Endothelial cell of umbilical vein (primary cell): ENCODE measurements around the gene COL18A1. TPM values are rescaled to one million over a fixed set of nuclear protein-coding genes. Genes with fewer than 3 reads are reported as not detected.

Experiments used
- BruUV-seq: library from RNA; stranded (reverse); fragments of 400-500 nt; replicated peaks from 2 replicates; lab custom pipeline; 2021; lab: Mats Ljungman, UMichigan
- CTCF ChIA-PET: fragments of 300-600, 350-600 bp; sonication (Branson Sonifier 250); formaldehyde crosslinking; loops from one replicate; lab custom pipeline; 2021; ENCODE audit warnings: antibody characterized with exemption, inconsistent platforms; lab: Charles Lee
- POLR2A ChIA-PET: fragments of 300-600, 350-600 bp; sonication (Branson Sonifier 250); formaldehyde crosslinking; loops from one replicate; lab custom pipeline; 2021; ENCODE audit warnings: antibody characterized with exemption, inconsistent platforms; lab: Charles Lee
- DNase-seq: peaks from one replicate; pipeline ENCODE4 v3.0.0-alpha.2; 2011; ENCODE audit warnings: low read depth, low spot score
- FAIRE-seq: peaks from 2 replicates; lab custom pipeline; 2011; peaks lifted over from hg19 to GRCh38; lab: Jason Lieb, UNC
- H2AFZ ChIP-seq: 2 replicates; pipeline ENCODE4 v1.6.0; 2012; ENCODE audit warnings: low read depth, low read length, control low read depth, inconsistent platforms
- H3K27ac ChIP-seq: 2 replicates; pipeline ENCODE4 v1.5.1; 2011; ENCODE audit warnings: low read depth, mild to moderate bottlenecking, control low read depth, low read length, moderate library complexity; ENCODE audit not compliant: insufficient read depth
- H3K27me3 ChIP-seq, 2 experiments: 2 replicates each; pipeline versions ENCODE4 v1.6.0 to v1.6.1; 2011; ENCODE audit warnings: low read length in 2 of 2, mixed read lengths in 1 of 2; ENCODE audit not compliant: control insufficient read depth in 2 of 2, insufficient read depth in 2 of 2
- H3K36me3 ChIP-seq, 2 experiments: 2 replicates in 1 of 2; 3 replicates in 1 of 2; pipeline ENCODE4 v1.5.1; 2011; ENCODE audit warnings: low read length in 2 of 2, mild to moderate bottlenecking in 1 of 2, moderate library complexity in 1 of 2; ENCODE audit not compliant: control insufficient read depth in 2 of 2, insufficient read depth in 2 of 2; ENCODE audit errors: extremely low read depth in 1 of 2
- H3K4me1 ChIP-seq: 3 replicates; pipeline ENCODE4 v1.5.1; 2011; ENCODE audit warnings: mild to moderate bottlenecking, low read length; ENCODE audit not compliant: control insufficient read depth, insufficient read depth; ENCODE audit errors: extremely low read depth
- H3K4me2 ChIP-seq: 2 replicates; pipeline ENCODE4 v1.6.1; 2011; ENCODE audit warnings: low read length, control low read depth, mixed read lengths; ENCODE audit not compliant: insufficient read depth
- H3K4me3 ChIP-seq, 3 experiments: fragments of 200-600 bp in 1 of 3; sonication (generic), shearing (Covaris generic) in 1 of 3; replicated peaks in 1 of 3; 2 replicates each; pipeline ENCODE4 v1.5.1; 2011 to 2016; ENCODE audit warnings: control low read depth in 3 of 3, low read length in 3 of 3, mild to moderate bottlenecking in 2 of 3, inconsistent platforms in 1 of 3, low read depth in 1 of 3, moderate library complexity in 1 of 3; ENCODE audit not compliant: insufficient read depth in 1 of 3
- H3K79me2 ChIP-seq: 2 replicates; pipeline ENCODE4 v1.6.0; 2012; ENCODE audit warnings: low read length, inconsistent platforms; ENCODE audit not compliant: control insufficient read depth, insufficient read depth
- H3K9ac ChIP-seq: replicated peaks from 2 replicates; pipeline ENCODE3; 2011; ENCODE audit warnings: low read length, control low read depth; ENCODE audit not compliant: insufficient read depth; ENCODE audit errors: extremely low read depth
- H3K9me1 ChIP-seq: replicated peaks from 3 replicates; pipeline ENCODE4 v1.6.0; 2011; ENCODE audit warnings: mild to moderate bottlenecking, low read length; ENCODE audit not compliant: control insufficient read depth, insufficient read depth; ENCODE audit errors: extremely low read depth
- H3K9me3 ChIP-seq: replicated peaks from 2 replicates; pipeline ENCODE4 v1.5.1; 2012; ENCODE audit warnings: low read length, inconsistent platforms; ENCODE audit not compliant: control insufficient read depth, insufficient read depth
- H4K20me1 ChIP-seq: replicated peaks from 2 replicates; pipeline ENCODE3; 2011; ENCODE audit warnings: mild to moderate bottlenecking, low read length; ENCODE audit not compliant: control insufficient read depth, insufficient read depth; ENCODE audit errors: extremely low read depth
- EZH2 ChIP-seq: IDR thresholded peaks from 2 replicates; pipeline ENCODE4 v1.6.1; 2012; ENCODE audit warnings: borderline replicate concordance, low read depth, mild to moderate bottlenecking, moderate library complexity, low read length, inconsistent platforms; ENCODE audit not compliant: severe bottlenecking
- FOS ChIP-seq: IDR thresholded peaks from 2 replicates; pipeline ENCODE4 v1.6.1; 2011; ENCODE audit warnings: mild to moderate bottlenecking, low read length, moderate library complexity, borderline replicate concordance; ENCODE audit not compliant: insufficient read depth
- GATA2 ChIP-seq: IDR thresholded peaks from 2 replicates; pipeline ENCODE4 v1.7.0; 2011; ENCODE audit warnings: low read depth, mild to moderate bottlenecking, moderate library complexity, mixed read lengths, low read length; ENCODE audit not compliant: insufficient read length, insufficient read depth
- JUN ChIP-seq: IDR thresholded peaks from 2 replicates; pipeline ENCODE4 v1.6.1; 2011; ENCODE audit warnings: borderline replicate concordance, low read depth; ENCODE audit not compliant: insufficient read length, insufficient read depth
- dilution Hi-C: fragments of 300-500 bp; cut with MboI; formaldehyde crosslinking; loops from one replicate; pipeline ENCODE4 v1.15.0; 2019; ENCODE audit warnings: low sequenced_read_pairs; ENCODE audit not compliant: extremely low pct_ligation_motif_present
- intact Hi-C: fragments of 100-400 bp; cut with micrococcal nuclease; formaldehyde crosslinking; loops from one replicate; pipeline ENCODE4 v1.10.0; 2022
- polyA plus RNA-seq, 4 experiments: library from polyadenylated mRNA; depleted of rRNA in 3 of 4; stranded (reverse) in 3 of 4; unstranded in 1 of 4; fragments of >200 nt; gene quantifications; 2 replicates each; pipeline versions ENCODE4 v1.2.1 to v1.2.3, GENCODE V29; 2011 to 2012; ENCODE audit warnings: missing spikeins in 1 of 4
- total RNA-seq: library from RNA; stranded (reverse); gene quantifications from 2 replicates; pipeline ENCODE4 v1.2.3, GENCODE V29; 2021
- TF ChIP-seq, protein P1 (sequence below): IDR thresholded peaks from 2 replicates; pipeline ENCODE4 v1.6.1; 2011; ENCODE audit not compliant: insufficient read depth, insufficient read length
- TF ChIP-seq, protein P2 (sequence below), 2 donors: IDR thresholded peaks; 1 replicate in 1 of 2; 2 replicates in 1 of 2; pipeline ENCODE4 v1.5.1; 2011; ENCODE audit warnings: low read length in 2 of 2, mild to moderate bottlenecking in 2 of 2, moderate library complexity in 2 of 2, control low read depth in 1 of 2, inconsistent platforms in 1 of 2, low read depth in 1 of 2; ENCODE audit not compliant: insufficient read depth in 1 of 2; ENCODE audit errors: extremely low read depth in 1 of 2

Gene COL18A1
- total and polyA plus RNA-seq, 2 donors (not counting 3 experiments of a cell fraction or from before 2014, with no cell fraction given) = 198 to 252 TPM

DNA sequence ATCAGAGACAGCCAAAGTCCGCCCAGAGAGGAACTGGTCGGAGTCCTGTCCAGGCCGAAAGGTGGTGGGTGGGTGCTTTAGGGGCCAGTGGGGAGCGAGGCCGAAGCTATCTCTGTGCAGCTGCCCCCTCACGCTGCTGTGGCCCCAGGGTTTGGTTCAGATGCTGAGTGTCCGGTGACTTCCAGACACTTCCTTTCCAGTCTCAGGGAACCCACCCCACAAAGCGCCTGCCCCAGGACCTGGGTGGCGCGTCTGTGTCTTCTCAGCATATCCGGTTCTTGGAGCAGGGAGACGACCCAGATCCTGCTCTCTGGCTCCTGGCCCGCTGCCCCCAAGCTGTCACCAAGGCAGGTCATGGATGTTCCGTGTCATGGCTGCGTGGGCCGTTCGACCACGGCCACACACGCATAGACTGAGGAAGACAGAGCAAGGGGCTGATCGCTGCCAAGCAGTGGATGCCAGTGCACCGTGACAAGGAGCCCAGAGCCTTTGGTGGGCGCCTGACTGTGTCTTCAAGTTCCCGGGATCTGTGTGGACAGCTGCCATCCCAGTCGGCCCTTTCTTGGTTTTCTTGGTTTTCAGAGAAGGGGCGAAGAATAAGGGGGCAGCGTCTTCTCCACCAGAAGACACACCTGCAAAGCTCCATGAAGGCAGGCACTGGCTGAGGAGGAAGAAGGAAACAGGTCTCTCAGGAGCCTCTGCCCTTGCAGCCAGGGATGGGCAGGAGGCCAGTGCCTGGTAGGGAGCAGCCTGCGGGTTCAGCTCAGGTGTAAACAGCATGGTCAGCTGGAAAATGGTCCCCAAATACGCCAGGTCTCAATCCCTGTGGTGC lies 22.9 kb upstream of the COL18A1 start:
- Histone ChIP-seq H3K79me2 (no peaks in the 10 kb centered on the region), H4K20me1 (no peaks in the 10 kb centered on the region), H3K9ac (no peak overlapping the region), H3K9me3 (no peaks in the 10 kb centered on the region), H3K27ac (no peak overlapping the region), H3K9me1 (no peaks in the 10 kb centered on the region), H3K4me2 (no peak overlapping the region), H2AFZ (no peak overlapping the region), H3K36me3 (no peaks in the 10 kb centered on the region), H3K4me3 (no peak overlapping the region), H3K27me3 (peaks cover 0 to 1% of the 10 kb centered on the region in 2 experiments), H3K4me1 (no peaks in the 10 kb centered on the region)
- no peak for FAIRE-seq
- TF ChIP-seq, protein P1, sequence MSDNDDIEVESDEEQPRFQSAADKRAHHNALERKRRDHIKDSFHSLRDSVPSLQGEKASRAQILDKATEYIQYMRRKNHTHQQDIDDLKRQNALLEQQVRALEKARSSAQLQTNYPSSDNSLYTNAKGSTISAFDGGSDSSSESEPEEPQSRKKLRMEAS = no peak
- TF ChIP-seq EZH2 (no peak), GATA2 (no peak), FOS (no peak), JUN (no peak)
- TF ChIP-seq, protein P2, sequence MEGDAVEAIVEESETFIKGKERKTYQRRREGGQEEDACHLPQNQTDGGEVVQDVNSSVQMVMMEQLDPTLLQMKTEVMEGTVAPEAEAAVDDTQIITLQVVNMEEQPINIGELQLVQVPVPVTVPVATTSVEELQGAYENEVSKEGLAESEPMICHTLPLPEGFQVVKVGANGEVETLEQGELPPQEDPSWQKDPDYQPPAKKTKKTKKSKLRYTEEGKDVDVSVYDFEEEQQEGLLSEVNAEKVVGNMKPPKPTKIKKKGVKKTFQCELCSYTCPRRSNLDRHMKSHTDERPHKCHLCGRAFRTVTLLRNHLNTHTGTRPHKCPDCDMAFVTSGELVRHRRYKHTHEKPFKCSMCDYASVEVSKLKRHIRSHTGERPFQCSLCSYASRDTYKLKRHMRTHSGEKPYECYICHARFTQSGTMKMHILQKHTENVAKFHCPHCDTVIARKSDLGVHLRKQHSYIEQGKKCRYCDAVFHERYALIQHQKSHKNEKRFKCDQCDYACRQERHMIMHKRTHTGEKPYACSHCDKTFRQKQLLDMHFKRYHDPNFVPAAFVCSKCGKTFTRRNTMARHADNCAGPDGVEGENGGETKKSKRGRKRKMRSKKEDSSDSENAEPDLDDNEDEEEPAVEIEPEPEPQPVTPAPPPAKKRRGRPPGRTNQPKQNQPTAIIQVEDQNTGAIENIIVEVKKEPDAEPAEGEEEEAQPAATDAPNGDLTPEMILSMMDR (IDR thresholded peaks at IDR 0.05; ENCODE audit: extremely low read depth in 1 of 2, insufficient read depth in 1 of 2, low read depth in 1 of 2, low read length in 2 of 2) = no peak
- intact Hi-C loops = no loop called here
- dilution Hi-C loops = no loop called here
- no peak for DNase-seq
- ChIA-PET CTCF (interaction anchor here (1.2 to 1.8 kb wide), 3 partner anchors 9 to 89 kb away, joined by 3 to 6 read pairs (median 5); no protein-coding TSS in a partner anchor), POLR2A (no interaction called here)
- no TSS peak for BruUV-seq
